GM10847 (cell line): ENCODE data around the gene ONECUT3.

ENCODE experiments used
- POLR2A ChIP-seq: IDR thresholded peaks from 2 replicates; pipeline ENCODE4 v1.6.1; 2011; ENCODE audit not compliant: insufficient read length; ENCODE audit errors: extremely low read depth

The ONECUT3 gene

GRCh38 chr19:1752757-1753728 lies at the start of gene ONECUT3:
Gene ONECUT3, plus strand, starts transcription at chr19:1753506. Its CDS starts 157 bp downstream, at chr19:1753663.
- TF ChIP-seq POLR2A, result no peak

DNA sequence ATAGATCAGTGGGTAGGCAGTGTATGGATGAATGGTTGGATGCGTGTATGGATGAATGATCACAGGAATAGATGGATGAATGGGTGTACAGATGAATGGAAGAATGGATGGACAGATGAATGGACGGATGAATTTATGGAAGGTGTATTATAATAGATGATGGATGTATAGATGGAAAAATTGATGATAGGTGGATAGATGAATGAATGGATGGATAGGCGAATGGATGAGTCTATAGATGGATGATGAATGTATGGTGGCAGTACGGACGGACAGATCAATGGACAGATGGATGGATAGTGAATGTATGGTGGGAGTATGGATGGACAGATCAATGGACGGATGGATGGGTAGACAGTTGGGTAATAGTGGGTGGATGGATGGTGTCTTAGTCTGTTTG lies 49.0 kb upstream of the ONECUT3 start:
- TF ChIP-seq POLR2A, result no peak

DNA sequence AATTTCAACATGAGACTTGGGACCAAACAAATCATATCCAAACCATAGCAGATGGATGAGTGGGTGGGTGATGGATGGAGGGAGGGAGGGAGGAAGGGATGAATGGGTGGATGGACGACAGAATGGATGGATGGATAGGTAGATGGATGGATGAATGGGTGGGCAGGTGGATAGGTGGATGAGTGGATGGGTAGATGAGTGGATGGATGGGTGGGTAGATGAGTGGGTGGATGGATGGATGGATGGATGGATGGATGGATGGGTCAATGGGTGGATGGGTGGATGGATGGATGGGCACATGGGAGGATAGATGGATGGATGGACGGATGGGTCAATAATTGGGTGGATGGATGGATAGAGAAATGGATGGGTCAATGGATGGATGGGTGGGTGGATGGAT lies 47.9 kb upstream of the ONECUT3 start:
- TF ChIP-seq POLR2A, result no peak

DNA sequence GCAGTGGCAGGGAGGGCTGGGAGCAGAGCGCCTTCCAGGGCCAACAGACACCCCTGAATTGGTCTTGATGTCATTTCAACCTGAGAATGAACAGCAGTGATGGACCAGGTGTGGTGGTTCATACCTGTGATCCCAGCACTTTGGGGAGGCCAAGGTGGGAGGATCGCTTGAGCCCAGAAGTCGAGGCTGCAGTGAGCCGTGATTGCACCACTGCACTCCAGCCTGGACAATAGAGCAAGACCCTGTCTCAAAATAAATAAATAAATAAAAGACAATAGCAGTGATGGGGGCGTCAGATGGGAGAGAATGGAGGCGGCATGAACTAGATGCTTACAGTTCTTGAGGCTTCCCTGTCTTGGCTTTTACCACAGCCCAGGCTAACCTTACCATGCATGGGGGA lies 46.1 kb upstream of the ONECUT3 start:
- TF ChIP-seq POLR2A, result no peak

- no peak for TF ChIP-seq POLR2A
Measured at GRCh38 chr19:1713170-1713569, 40.1 kb upstream of the ONECUT3 start.

GRCh38 chr19:1715540-1715939 lies 37.8 kb upstream of the ONECUT3 start:
- TF ChIP-seq POLR2A, result no peak

DNA sequence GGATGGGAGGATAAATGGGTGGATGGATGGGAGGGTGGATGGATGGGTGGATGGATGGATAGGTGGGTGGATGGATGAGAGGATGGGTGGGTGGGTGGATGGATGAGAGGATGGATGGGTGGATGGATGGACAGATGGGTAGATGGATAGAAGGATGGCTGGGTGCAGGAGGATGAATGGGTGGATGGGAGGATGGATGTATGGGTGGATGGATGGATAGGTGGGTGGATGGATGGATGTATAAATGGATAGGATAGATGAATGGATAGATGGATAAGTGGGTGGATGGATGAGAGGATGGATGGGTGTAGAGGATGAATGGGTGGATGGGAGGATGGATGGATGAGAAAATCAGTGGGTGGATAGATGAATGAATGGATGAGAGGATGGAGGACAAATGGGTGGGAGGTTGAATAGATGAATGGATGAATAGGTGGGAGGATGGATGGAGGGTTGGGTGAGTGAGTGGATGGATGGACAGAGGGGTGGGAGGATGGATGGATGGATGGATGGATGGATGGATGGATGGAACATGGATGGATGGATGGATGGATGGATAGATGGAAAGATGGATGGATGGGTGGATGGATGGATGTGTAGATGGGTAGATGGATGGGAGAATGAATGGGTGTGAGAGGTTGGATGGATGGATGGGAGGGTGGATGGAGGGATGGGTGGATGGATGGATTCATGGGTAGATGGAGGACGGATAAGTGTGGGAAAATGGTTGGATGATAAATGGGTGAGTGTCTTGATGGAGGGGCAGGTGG lies 35.9 kb upstream of the ONECUT3 start:
- no peak for TF ChIP-seq POLR2A

- TF ChIP-seq POLR2A, result no peak
Measured at GRCh38 chr19:1717970-1718264, 35.4 kb upstream of the ONECUT3 start.

- no peak for TF ChIP-seq POLR2A
Measured at GRCh38 chr19:1718420-1719291, 34.6 kb upstream of the ONECUT3 start.

DNA sequence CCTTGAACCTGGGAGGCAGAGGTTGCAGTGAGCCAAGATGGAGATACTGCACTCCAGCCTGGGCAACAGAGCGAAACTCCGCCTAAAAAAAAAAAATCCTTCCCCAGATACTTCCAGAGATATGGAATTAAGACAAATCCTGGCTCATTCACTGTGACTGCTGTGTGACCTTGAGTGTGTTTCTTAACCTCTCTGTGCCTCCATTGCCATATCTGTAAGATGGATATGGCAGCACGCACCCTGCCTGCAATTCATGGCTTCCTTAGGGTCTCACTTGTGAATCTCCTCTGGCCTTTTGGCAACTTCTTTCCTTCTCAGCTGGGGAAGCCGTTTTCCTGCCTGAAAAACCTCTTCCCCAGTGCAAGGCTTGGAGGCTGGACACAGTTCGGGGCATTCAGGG lies 33.8 kb upstream of the ONECUT3 start:
- TF ChIP-seq POLR2A, result no peak

GRCh38 chr19:1720237-1720636 lies 33.1 kb upstream of the ONECUT3 start:
- TF ChIP-seq POLR2A, result no peak

GRCh38 chr19:1725100-1726064 lies 27.9 kb upstream of the ONECUT3 start:
- TF ChIP-seq POLR2A, result no peak

- TF ChIP-seq POLR2A, result no peak
Measured at GRCh38 chr19:1728816-1729567, 24.3 kb upstream of the ONECUT3 start.

DNA sequence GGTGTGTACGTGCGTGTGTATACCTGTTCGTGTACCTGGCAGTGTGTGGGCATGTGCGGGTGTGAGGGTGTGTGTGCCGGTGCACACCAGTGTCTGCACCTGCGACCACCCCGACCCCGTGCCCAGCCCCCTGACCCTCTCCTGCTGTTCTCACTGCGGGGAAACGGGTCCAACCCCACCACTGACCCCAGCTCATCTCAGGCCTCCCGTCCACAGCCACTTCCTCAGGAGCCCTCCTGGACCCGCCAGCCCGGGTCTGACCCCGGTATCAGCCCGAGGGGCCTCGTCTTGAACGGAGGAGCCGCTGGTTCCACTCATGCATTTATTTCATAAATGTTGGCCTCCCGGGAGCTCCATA lies 23.8 kb upstream of the ONECUT3 start:
- no peak for TF ChIP-seq POLR2A
